ENCODE results near the gene LRRN3.

Gene LRRN3

GRCh38 chr7:111108000-111108399 is 17.1 kb downstream of the LRRN3 start:
- peak; percentile 51 for DNase-seq

- peak; percentile 37 for DNase-seq
Measured at GRCh38 chr7:111108496-111108895, 17.6 kb downstream of the LRRN3 start.

GRCh38 chr7:111112439-111112838 is 21.5 kb downstream of the LRRN3 start:
- no peak for DNase-seq

GRCh38 chr7:111113263-111114017 is 22.5 kb downstream of the LRRN3 start:
- DNase-seq: no peak

GRCh38 chr7:111115966-111116365 is 25.0 kb downstream of the LRRN3 start:
- no peak for DNase-seq

GRCh38 chr7:111126987-111127386 is 36.1 kb downstream of the LRRN3 start:
- DNase-seq: no peak

GRCh38 chr7:111129435-111129834 is 38.5 kb downstream of the LRRN3 start:
- DNase-seq: no peak

GRCh38 chr7:111132833-111133232 is 41.9 kb downstream of the LRRN3 start:
- no peak for DNase-seq

GRCh38 chr7:111137296-111138192 is 46.6 kb downstream of the LRRN3 start:
- DNase-seq: no peak

GRCh38 chr7:111138193-111138569 is 47.3 kb downstream of the LRRN3 start:
- no peak for DNase-seq

GRCh38 chr7:111138586-111138985 is 47.7 kb downstream of the LRRN3 start:
- no peak for DNase-seq

GRCh38 chr7:111140091-111140865 is 49.4 kb downstream of the LRRN3 start:
- DNase-seq: no peak

- DNase-seq: no peak
Measured at GRCh38 chr7:111145472-111145871, 54.5 kb downstream of the LRRN3 start.

- no peak for DNase-seq
Measured at GRCh38 chr7:111146136-111146535, 55.2 kb downstream of the LRRN3 start.

GRCh38 chr7:111147708-111148533 is 57.0 kb downstream of the LRRN3 start:
- no peak for DNase-seq

GRCh38 chr7:111150709-111151108 is 59.8 kb downstream of the LRRN3 start:
- no peak for DNase-seq

GRCh38 chr7:111159426-111159825 is 68.5 kb downstream of the LRRN3 start:
- DNase-seq: no peak

- no peak for DNase-seq
Measured at GRCh38 chr7:111160297-111160696, 69.4 kb downstream of the LRRN3 start.

GRCh38 chr7:111162692-111163091 is 71.8 kb downstream of the LRRN3 start:
- no peak for DNase-seq

GRCh38 chr7:111164442-111164841 is 73.5 kb downstream of the LRRN3 start:
- DNase-seq: no peak

GRCh38 chr7:111168182-111168581 is 77.3 kb downstream of the LRRN3 start:
- peak; percentile 91 for DNase-seq

GRCh38 chr7:111172564-111173257 is 81.8 kb downstream of the LRRN3 start:
- DNase-seq: no peak

Data from COR-L47 (cell line).